Activated CD4-positive, alpha-beta memory T cell treated with anti-CD3 and anti-CD28 coated beads, Interleukin-2, amount 10 ng/mL, durations not matched to agents 7 days and 5 days (primary cell): Measurements from ENCODE around the gene CLEC16A. TPM values are rescaled to one million over a fixed set of nuclear protein-coding genes. Genes with fewer than 3 reads are reported as not detected.
A peak's percentile ranks its signal among the peaks of the same experiment; 100 is the strongest.

Experiments used
- CTCF ChIA-PET: fragments of 350-600 bp; sonication (Branson Sonifier 250); formaldehyde crosslinking; loops from one replicate; lab custom pipeline; 2021; ENCODE audit warnings: antibody characterized with exemption, inconsistent platforms; lab: Charles Lee
- POLR2A ChIA-PET: fragments of 350-600 bp; sonication (Branson Sonifier 250); formaldehyde crosslinking; loops from one replicate; lab custom pipeline; 2021; ENCODE audit warnings: antibody characterized with exemption; lab: Charles Lee
- DNase-seq: peaks from one replicate; pipeline ENCODE4 v3.0.0-alpha.2; 2020
- H3K27ac Mint-ChIP-seq: one replicate; pipeline ENCODE4 v1.8.0; 2021; ENCODE audit warnings: mild to moderate bottlenecking, mixed read lengths
- H3K27me3 Mint-ChIP-seq: one replicate; pipeline ENCODE4 v1.8.0; 2021; ENCODE audit warnings: mixed read lengths
- H3K36me3 Mint-ChIP-seq: one replicate; pipeline ENCODE4 v1.8.0; 2021; ENCODE audit warnings: low read depth, mixed read lengths
- H3K4me1 Mint-ChIP-seq: one replicate; pipeline ENCODE4 v1.8.0; 2021; ENCODE audit warnings: mixed read lengths
- H3K4me3 Mint-ChIP-seq: one replicate; pipeline ENCODE4 v1.8.0; 2021; ENCODE audit warnings: mild to moderate bottlenecking, mixed read lengths
- H3K9me3 Mint-ChIP-seq: one replicate; pipeline ENCODE4 v1.8.0; 2021; ENCODE audit warnings: mixed read lengths
- total RNA-seq, 2 experiments: library from RNA; stranded (reverse); gene quantifications; one replicate each; pipeline ENCODE4 v1.2.3, GENCODE V29; 2021

CLEC16A gene
- total RNA-seq, 2 experiments from 2014 or later, result 30.3 to 32.4 TPM

DNA sequence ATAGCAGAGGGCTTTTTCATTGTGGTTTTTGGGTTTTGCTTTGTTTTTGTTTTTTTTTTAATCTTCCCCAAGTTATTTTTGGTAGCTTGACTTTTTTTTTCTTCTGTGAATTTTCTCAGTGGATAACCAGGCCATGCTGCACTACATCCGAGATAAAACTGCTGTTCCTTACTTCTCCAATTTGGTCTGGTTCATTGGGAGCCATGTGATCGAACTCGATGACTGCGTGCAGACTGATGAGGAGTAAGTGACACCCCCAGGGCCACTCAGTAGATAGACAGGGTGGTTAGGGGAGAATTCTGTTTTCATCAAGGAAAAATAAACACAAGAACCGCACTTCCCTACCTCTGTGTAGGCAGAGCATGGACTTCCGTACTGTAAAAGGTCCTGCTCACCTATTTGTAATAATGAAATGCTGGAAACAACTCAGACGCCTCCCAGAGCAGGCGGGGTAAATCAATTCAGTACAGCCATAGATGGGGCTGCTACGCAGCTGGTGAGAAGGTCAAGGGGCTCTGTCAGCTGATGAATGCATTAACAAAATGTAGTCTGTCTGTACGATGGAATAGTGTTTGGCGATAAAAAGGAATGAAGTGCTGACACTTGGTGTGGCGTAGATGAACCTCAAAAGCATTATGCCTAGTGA is 28.6 kb downstream of the CLEC16A start:
- Mint-ChIP-seq H3K9me3 (no peaks in the 10 kb centered on the region), H3K27me3 (no peaks in the 10 kb centered on the region), H3K36me3 (peaks cover 49% of the 10 kb centered on the region), H3K27ac (peak overlapping the region; percentile 82), H3K4me1 (peaks cover 79% of the 10 kb centered on the region), H3K4me3 (peak overlapping the region; percentile 37)
- ChIA-PET CTCF (interaction anchor here (0.6 to 12.6 kb wide), 21 partner anchors 9 to 432 kb away, joined by 3 to 233 read pairs (median 4); partner anchors contain the start of gene SOCS1), POLR2A (interaction anchor here (0.6 to 15.3 kb wide), 11 partner anchors 8 to 382 kb away, joined by 3 to 309 read pairs (median 4); partner anchors contain the start of gene SOCS1)
- DNase-seq, result no peak

DNA sequence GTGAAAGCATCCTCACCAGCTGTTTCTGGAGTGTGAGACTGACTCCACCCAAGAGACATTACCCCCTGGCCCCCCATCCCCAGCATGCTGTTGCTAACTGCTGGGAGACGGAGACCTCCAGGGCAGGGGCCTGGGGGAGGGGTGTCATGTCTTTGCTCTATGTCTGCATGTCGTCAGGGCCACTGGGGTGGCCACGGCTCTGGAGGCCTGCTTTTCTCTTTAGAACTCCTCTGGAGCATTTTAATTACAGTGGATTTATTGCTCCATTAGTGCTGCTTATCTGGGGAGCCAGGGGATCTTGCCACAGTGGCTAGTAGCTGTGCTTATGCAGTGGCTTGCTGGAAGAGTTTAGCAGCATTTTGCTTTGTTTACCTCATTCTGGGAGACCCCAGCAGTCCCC is 32.3 kb downstream of the CLEC16A start:
- no peak overlapping the region for H3K27ac Mint-ChIP-seq
- DNase-seq, result no peak
- H3K36me3 Mint-ChIP-seq, result peaks cover 64% of the 10 kb centered on the region
- no peaks in the 10 kb centered on the region for H3K9me3 Mint-ChIP-seq
- H3K4me3 Mint-ChIP-seq, result no peak overlapping the region
- ChIA-PET POLR2A (interaction anchor here (3.9 to 15.3 kb wide), 2 partner anchors 12 to 278 kb away, joined by 11 to 309 read pairs; partner anchors contain the start of gene SOCS1), CTCF (interaction anchor here (1.3 to 1.6 kb wide), 2 partner anchors 13 to 279 kb away, joined by 4 to 5 read pairs; partner anchors contain the start of gene SOCS1)
- no peaks in the 10 kb centered on the region for H3K27me3 Mint-ChIP-seq
- H3K4me1 Mint-ChIP-seq, result peaks cover 86% of the 10 kb centered on the region

- peaks cover 86% of the 10 kb centered on the region for H3K4me1 Mint-ChIP-seq
- ChIA-PET POLR2A (interaction anchor here (1.1 kb wide), 1 partner anchor 74 kb away, joined by 7 read pairs; no protein-coding TSS in a partner anchor), CTCF (interaction anchor here (0.7 kb wide), 1 partner anchor 1091 kb away, joined by 3 read pairs; no protein-coding TSS in a partner anchor)
Observed at GRCh38 chr16:10978124-10978523, 33.8 kb downstream of the CLEC16A start.

DNA sequence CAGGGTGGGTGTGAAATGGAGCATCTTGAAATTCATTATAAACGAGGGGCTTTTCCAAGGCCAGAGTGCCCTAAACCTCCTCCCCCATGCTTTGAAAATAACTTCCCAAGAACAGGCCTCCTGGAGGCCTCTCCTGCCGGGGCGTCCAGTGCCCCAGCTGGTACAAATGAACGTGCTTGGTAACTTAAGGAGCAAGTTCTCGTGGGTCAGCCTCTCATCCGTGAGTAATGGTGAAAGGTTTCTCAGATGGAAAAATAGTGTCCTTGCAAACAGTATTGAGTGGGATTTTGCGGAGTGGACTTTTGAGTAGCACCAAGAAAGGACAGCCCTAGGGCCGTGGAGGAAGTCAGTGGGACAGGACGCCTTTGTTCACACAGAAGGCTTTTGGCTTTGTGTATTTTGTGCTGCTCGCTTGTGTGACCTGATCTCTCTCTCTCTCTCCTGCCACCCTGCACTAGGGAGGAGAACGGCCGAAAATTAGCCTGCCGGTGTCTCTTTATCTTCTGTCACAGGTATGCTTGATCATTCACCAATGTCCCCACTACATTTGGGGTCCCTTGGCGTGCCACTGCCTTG is 34.6 kb downstream of the CLEC16A start:
- Mint-ChIP-seq H3K27me3 (no peaks in the 10 kb centered on the region), H3K4me3 (no peak overlapping the region), H3K4me1 (peaks cover 88% of the 10 kb centered on the region), H3K9me3 (no peaks in the 10 kb centered on the region), H3K27ac (peak overlapping the region; percentile 44), H3K36me3 (peaks cover 64% of the 10 kb centered on the region)
- no peak for DNase-seq
- CTCF ChIA-PET, result no interaction called here
- POLR2A ChIA-PET, result interaction anchor here (1.1 kb wide), 2 partner anchors 73 to 275 kb away, joined by 3 to 7 read pairs; no protein-coding TSS in a partner anchor

More at GRCh38 chr16:10978124-10978523, 33.8 kb downstream of the CLEC16A start:
- DNase-seq, result no peak
- H3K36me3 Mint-ChIP-seq, result peaks cover 62% of the 10 kb centered on the region
- H3K27me3 Mint-ChIP-seq, result no peaks in the 10 kb centered on the region
- no peaks in the 10 kb centered on the region for H3K9me3 Mint-ChIP-seq
- no peak overlapping the region for H3K4me3 Mint-ChIP-seq
- H3K27ac Mint-ChIP-seq, result peak overlapping the region; percentile 18

DNA sequence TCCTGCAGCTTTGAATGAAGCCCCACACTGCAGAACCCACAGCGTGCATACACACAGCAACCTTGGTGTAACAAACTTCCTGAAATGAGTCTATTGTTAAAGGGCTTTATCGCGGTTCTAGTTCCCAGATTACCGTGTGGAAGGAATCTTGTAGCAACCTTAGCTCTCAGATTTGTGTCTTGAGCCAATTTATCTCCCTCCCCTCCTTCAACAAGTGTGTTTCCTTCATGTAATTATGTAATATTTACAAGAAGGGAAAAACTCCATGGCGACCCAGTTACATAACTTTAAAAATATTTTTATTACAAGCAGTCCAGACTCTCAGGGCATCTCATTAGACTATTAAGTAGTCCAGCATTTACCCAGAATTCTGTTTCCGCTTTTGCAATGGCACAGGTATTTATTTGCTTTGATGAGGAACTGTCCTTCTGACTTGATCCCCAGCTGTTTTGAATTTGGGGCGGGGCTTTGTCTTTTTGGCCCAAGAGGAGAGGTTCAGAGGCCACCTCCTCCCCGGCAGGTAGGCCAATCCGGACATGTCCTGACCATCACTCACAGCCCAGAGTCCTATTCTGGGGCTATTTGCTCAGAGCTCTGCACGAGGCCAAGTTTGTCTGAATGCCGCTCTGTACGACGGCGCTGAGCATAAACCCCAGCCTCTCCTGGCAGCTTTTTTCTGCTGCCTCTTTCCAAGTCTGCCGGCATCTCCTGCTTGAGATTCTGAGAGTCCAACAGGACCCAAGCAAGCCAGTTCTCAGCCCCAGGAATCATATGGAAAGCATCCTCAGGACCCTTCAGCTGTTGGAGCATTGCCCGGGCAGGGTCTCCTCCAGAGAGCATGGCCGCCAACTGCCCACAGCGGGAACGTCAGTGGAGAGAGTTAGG is 35.6 kb downstream of the CLEC16A start:
- H3K4me3 Mint-ChIP-seq, result no peak overlapping the region
- no peaks in the 10 kb centered on the region for H3K9me3 Mint-ChIP-seq

GRCh38 chr16:10980813-10981212 is 36.4 kb downstream of the CLEC16A start:
- Mint-ChIP-seq H3K36me3 (peaks cover 68% of the 10 kb centered on the region), H3K4me3 (peak overlapping the region; percentile 46), H3K27ac (peak overlapping the region; percentile 61)

More for the DNA sequence above, 35.6 kb downstream of the CLEC16A start:
- POLR2A ChIA-PET, result interaction anchor here (1.0 to 1.6 kb wide), 7 partner anchors 8 to 276 kb away, joined by 3 to 8 read pairs (median 4); partner anchors contain the start of gene SOCS1
- H3K27me3 Mint-ChIP-seq, result no peaks in the 10 kb centered on the region
- peaks cover 65% of the 10 kb centered on the region for H3K36me3 Mint-ChIP-seq
- peaks cover 87% of the 10 kb centered on the region for H3K4me1 Mint-ChIP-seq
- DNase-seq, result no peak
- CTCF ChIA-PET, result interaction anchor here (0.8 to 1.7 kb wide), 8 partner anchors 8 to 254 kb away, joined by 3 to 16 read pairs (median 3); partner anchors contain the start of gene DEXI
- peak overlapping the region; percentile 40 for H3K27ac Mint-ChIP-seq

GRCh38 chr16:10981697-10982216 is 37.4 kb downstream of the CLEC16A start:
- peak overlapping the region; percentile 87 for H3K27ac Mint-ChIP-seq
- no peaks in the 10 kb centered on the region for H3K9me3 Mint-ChIP-seq
- ChIA-PET CTCF (interaction anchor here (0.8 to 3.8 kb wide), 11 partner anchors 10 to 374 kb away, joined by 3 to 50 read pairs (median 8); partner anchors contain the start of gene SOCS1), POLR2A (interaction anchor here (2.1 to 4.6 kb wide), 5 partner anchors 9 to 273 kb away, joined by 8 to 67 read pairs (median 20); partner anchors contain the start of gene SOCS1)
- peaks cover 67% of the 10 kb centered on the region for H3K36me3 Mint-ChIP-seq
- peak overlapping the region; percentile 60 for H3K4me3 Mint-ChIP-seq
- DNase-seq, result peak; percentile 77
- H3K4me1 Mint-ChIP-seq, result peaks cover 90% of the 10 kb centered on the region
- no peaks in the 10 kb centered on the region for H3K27me3 Mint-ChIP-seq

More at GRCh38 chr16:10980813-10981212, 36.4 kb downstream of the CLEC16A start:
- ChIA-PET CTCF (interaction anchor here (0.8 to 1.7 kb wide), 8 partner anchors 9 to 253 kb away, joined by 3 to 16 read pairs (median 3); partner anchors contain the start of gene DEXI), POLR2A (interaction anchor here (1.0 to 1.6 kb wide), 5 partner anchors 9 to 275 kb away, joined by 3 to 8 read pairs (median 4); partner anchors contain the start of gene SOCS1)
- peaks cover 89% of the 10 kb centered on the region for H3K4me1 Mint-ChIP-seq
- no peaks in the 10 kb centered on the region for H3K27me3 Mint-ChIP-seq
- no peaks in the 10 kb centered on the region for H3K9me3 Mint-ChIP-seq
- DNase-seq, result no peak

GRCh38 chr16:10982465-10983150 is 38.2 kb downstream of the CLEC16A start:
- POLR2A ChIA-PET, result interaction anchor here (0.7 to 4.6 kb wide), 16 partner anchors 10 to 372 kb away, joined by 3 to 67 read pairs (median 5); partner anchors contain the start of gene SOCS1
- no peaks in the 10 kb centered on the region for H3K27me3 Mint-ChIP-seq
- peaks cover 62% of the 10 kb centered on the region for H3K36me3 Mint-ChIP-seq
- H3K9me3 Mint-ChIP-seq, result no peaks in the 10 kb centered on the region
- no peak for DNase-seq
- CTCF ChIA-PET, result interaction anchor here (0.8 to 3.8 kb wide), 26 partner anchors 9 to 549 kb away, joined by 3 to 50 read pairs (median 4); partner anchors contain the start of genes DEXI and SOCS1
- H3K27ac Mint-ChIP-seq, result peak overlapping the region; percentile 87
- peak overlapping the region; percentile 60 for H3K4me3 Mint-ChIP-seq
- H3K4me1 Mint-ChIP-seq, result peaks cover 89% of the 10 kb centered on the region

- Mint-ChIP-seq H3K36me3 (peaks cover 59% of the 10 kb centered on the region), H3K27ac (peak overlapping the region; percentile 87), H3K9me3 (no peaks in the 10 kb centered on the region), H3K4me1 (peaks cover 89% of the 10 kb centered on the region), H3K27me3 (no peaks in the 10 kb centered on the region), H3K4me3 (peak overlapping the region; percentile 60)
- DNase-seq, result peak; percentile 40
- POLR2A ChIA-PET, result interaction anchor here (0.7 to 4.6 kb wide), 18 partner anchors 10 to 372 kb away, joined by 3 to 67 read pairs (median 4); partner anchors contain the start of gene SOCS1
- CTCF ChIA-PET, result interaction anchor here (0.8 to 3.8 kb wide), 30 partner anchors 10 to 549 kb away, joined by 3 to 50 read pairs (median 4); partner anchors contain the start of genes DEXI and SOCS1
Observed at GRCh38 chr16:10983159-10983558, 38.8 kb downstream of the CLEC16A start.

- Mint-ChIP-seq H3K36me3 (peaks cover 51% of the 10 kb centered on the region), H3K9me3 (no peaks in the 10 kb centered on the region), H3K27ac (peak overlapping the region; percentile 87), H3K4me1 (peaks cover 89% of the 10 kb centered on the region), H3K27me3 (no peaks in the 10 kb centered on the region), H3K4me3 (no peak overlapping the region)
- ChIA-PET CTCF (interaction anchor here (0.9 to 3.8 kb wide), 10 partner anchors 9 to 387 kb away, joined by 3 to 50 read pairs (median 4); partner anchors contain the start of gene SOCS1), POLR2A (interaction anchor here (0.7 to 4.6 kb wide), 9 partner anchors 12 to 370 kb away, joined by 3 to 67 read pairs (median 7); partner anchors contain the start of gene SOCS1)
- no peak for DNase-seq
Observed at GRCh38 chr16:10984509-10984908, 40.1 kb downstream of the CLEC16A start.
